Measurements from ENCODE around the gene PALMD. TPM values are rescaled to one million over a fixed set of nuclear protein-coding genes. Genes with fewer than 3 reads are reported as not detected.

Gene PALMD
- total and polyA plus RNA-seq, 11 donors: 74.0 to 236 (median 120) TPM

- Histone ChIP-seq H3K27ac (peak overlapping the region in 11 of 12 donors; percentile 17 to 67 (median 48)), H3K4me3 (no peak overlapping the region), H3K9me3 (no peaks in the 10 kb centered on the region), H3K36me3 (no peaks in the 10 kb centered on the region), H3K4me1 (peaks cover 0 to 43% (median 15%) of the 10 kb centered on the region in 12 donors), H3K27me3 (no peaks in the 10 kb centered on the region)
- ATAC-seq (no peak), DNase-seq (no peak)
- intact Hi-C loops (cut with DNase I): loop anchor here in 4 of 10 donors (2.0 to 10.0 kb wide), 3 partner anchors 37 to 455 kb away; no protein-coding TSS in a partner anchor
- TF ChIP-seq POLR2A (IDR thresholded peaks at IDR 0.05) (no peak), CTCF (IDR thresholded peaks at IDR 0.05) (no peak)
These were observed 6.5 kb upstream of the PALMD start for GRCh38 chr1:99639408-99639807.

- no peak for TF ChIP-seq POLR2A (IDR thresholded peaks at IDR 0.05)
- no peak for TF ChIP-seq CTCF (IDR thresholded peaks at IDR 0.05)
- no peaks in the 10 kb centered on the region for H3K27me3 ChIP-seq
- no peaks in the 10 kb centered on the region for H3K36me3 ChIP-seq
- ATAC-seq (no peak), DNase-seq (no peak)
- intact Hi-C loops (cut with DNase I): loop anchor here in 7 of 10 donors (2.0 to 10.0 kb wide), 8 partner anchors 37 to 455 kb away; no protein-coding TSS in a partner anchor
- H3K4me1 ChIP-seq: peaks cover 0 to 48% (median 20%) of the 10 kb centered on the region in 12 donors
- H3K4me3 ChIP-seq: no peak overlapping the region
- peak overlapping the region in 7 of 12 donors; percentile 13 to 67 (median 57) for H3K27ac ChIP-seq
- H3K9me3 ChIP-seq: no peaks in the 10 kb centered on the region
These were observed 6.0 kb upstream of the PALMD start for GRCh38 chr1:99639945-99640344.

- DNase-seq (no peak), ATAC-seq (no peak)
- H3K9me3 ChIP-seq: no peaks in the 10 kb centered on the region
- peaks cover 0 to 50% (median 22%) of the 10 kb centered on the region in 12 donors for H3K4me1 ChIP-seq
- H3K36me3 ChIP-seq: no peaks in the 10 kb centered on the region
- no peak overlapping the region for H3K27ac ChIP-seq
- TF ChIP-seq POLR2A (IDR thresholded peaks at IDR 0.05) (no peak), CTCF (IDR thresholded peaks at IDR 0.05) (no peak)
- intact Hi-C loops (cut with DNase I): loop anchor here in 4 of 10 donors (5.0 to 10.0 kb wide), 6 partner anchors 38 to 116 kb away; no protein-coding TSS in a partner anchor
- no peaks in the 10 kb centered on the region for H3K27me3 ChIP-seq
- H3K4me3 ChIP-seq: no peak overlapping the region
These were observed 5.2 kb upstream of the PALMD start for GRCh38 chr1:99640672-99641071.

GRCh38 chr1:99641558-99641957, 4.4 kb upstream of the PALMD start:
- Histone ChIP-seq H3K36me3 (no peaks in the 10 kb centered on the region), H3K27ac (no peak overlapping the region), H3K27me3 (no peaks in the 10 kb centered on the region), H3K9me3 (no peaks in the 10 kb centered on the region), H3K4me3 (no peak overlapping the region), H3K4me1 (peaks cover 0 to 42% (median 20%) of the 10 kb centered on the region in 12 donors)
- no peak for TF ChIP-seq POLR2A (IDR thresholded peaks at IDR 0.05)
- TF ChIP-seq CTCF (IDR thresholded peaks at IDR 0.05): no peak
- DNase-seq (no peak), ATAC-seq (no peak)
- intact Hi-C loops (cut with DNase I): loop anchor here in 4 of 10 donors (5.0 to 10.0 kb wide), 6 partner anchors 39 to 117 kb away; no protein-coding TSS in a partner anchor
